HEK293T (cell line): ENCODE results near the gene ANKRD33B.

Source experiments
- CTCF ChIA-PET: fragments of 350-600 bp; formaldehyde crosslinking; extraction: SDS; loops from one replicate; lab custom pipeline; 2021; ENCODE audit warnings: antibody characterized with exemption, inconsistent platforms; lab: Yijun Ruan, JAX
- POLR2A ChIA-PET: fragments of 350-600 bp; formaldehyde crosslinking; extraction: SDS; loops from one replicate; lab custom pipeline; 2020; ENCODE audit warnings: antibody characterized with exemption, inconsistent platforms; lab: Yijun Ruan, JAX
- DNase-seq: peaks from one replicate; pipeline ENCODE4 v3.0.0; 2012; ENCODE audit warnings: mixed read lengths; ENCODE audit errors: extremely low spot score
- ARNT ChIP-seq: fragments of 450-650 bp; IDR thresholded peaks from 2 replicates; pipeline ENCODE4 v1.6.1; 2017; ENCODE audit warnings: mild to moderate bottlenecking
- BHLHE40 ChIP-seq: fragments of 450-650 bp; IDR thresholded peaks from 2 replicates; pipeline ENCODE4 v1.6.1; 2016; ENCODE audit warnings: mild to moderate bottlenecking, moderate library complexity, borderline replicate concordance
- CTBP1 ChIP-seq: fragments of 450-650 bp; IDR thresholded peaks from 2 replicates; pipeline ENCODE4 v1.6.1; 2016; ENCODE audit warnings: borderline replicate concordance
- ELF4 ChIP-seq: fragments of 450-650 bp; IDR thresholded peaks from 2 replicates; pipeline ENCODE4 v1.6.1; 2017; ENCODE audit warnings: antibody characterized with exemption
- FOXA1 ChIP-seq: fragments of 450-650 bp; IDR thresholded peaks from 2 replicates; pipeline ENCODE4 v1.6.1; 2016; ENCODE audit warnings: mild to moderate bottlenecking
- FOXK2 ChIP-seq: fragments of 450-650 bp; IDR thresholded peaks from 2 replicates; pipeline ENCODE4 v1.6.1; 2016; ENCODE audit warnings: mild to moderate bottlenecking
- FOXM1 ChIP-seq: fragments of 450-650 bp; IDR thresholded peaks from 2 replicates; pipeline ENCODE4 v1.6.1; 2017; ENCODE audit warnings: mild to moderate bottlenecking, borderline replicate concordance
- HDGF ChIP-seq: fragments of 450-650 bp; IDR thresholded peaks from 2 replicates; pipeline ENCODE4 v1.6.1; 2017; ENCODE audit warnings: antibody characterized with exemption, borderline replicate concordance
- L3MBTL2 ChIP-seq: fragments of 450-650 bp; conservative IDR thresholded peaks from 2 replicates; pipeline ENCODE4 v1.6.1; 2016; ENCODE audit warnings: mild to moderate bottlenecking
- LEF1 ChIP-seq: fragments of 450-650 bp; IDR thresholded peaks from 2 replicates; pipeline ENCODE4 v1.6.1; 2017; ENCODE audit warnings: mild to moderate bottlenecking, borderline replicate concordance
- NFRKB ChIP-seq: fragments of 450-650 bp; IDR thresholded peaks from 2 replicates; pipeline ENCODE4 v1.6.1; 2016; ENCODE audit warnings: mild to moderate bottlenecking, moderate library complexity
- PKNOX1 ChIP-seq: fragments of 450-650 bp; IDR thresholded peaks from 2 replicates; pipeline ENCODE4 v1.6.1; 2016
- SP1 ChIP-seq: fragments of 450-650 bp; IDR thresholded peaks from 2 replicates; pipeline ENCODE4 v1.6.1; 2017
- SUZ12 ChIP-seq: fragments of 450-650 bp; IDR thresholded peaks from 2 replicates; pipeline ENCODE4 v1.6.1; 2016; ENCODE audit warnings: mild to moderate bottlenecking
- TARDBP ChIP-seq: fragments of 450-650 bp; IDR thresholded peaks from 2 replicates; pipeline ENCODE4 v1.6.1; 2016
- ZNF384 ChIP-seq: fragments of 450-650 bp; IDR thresholded peaks from 2 replicates; pipeline ENCODE4 v1.6.1; 2016

The ANKRD33B gene

GRCh38 chr5:10556289-10556807, 7.5 kb upstream of the ANKRD33B start:
- TF ChIP-seq L3MBTL2 (no peak), FOXK2 (no peak), TARDBP (no peak), ZNF384 (no peak), FOXM1 (no peak), PKNOX1 (no peak), LEF1 (no peak), BHLHE40 (no peak), CTBP1 (no peak), SUZ12 (no peak), SP1 (no peak), ELF4 (no peak), ARNT (no peak), NFRKB (no peak), FOXA1 (no peak), HDGF (no peak)
- ChIA-PET CTCF (interaction anchor here (0.6 kb wide), 1 partner anchor 71 kb away, joined by 3 read pairs; no protein-coding TSS in a partner anchor), POLR2A (no interaction called here)
- no peak for DNase-seq

- DNase-seq = no peak
- POLR2A ChIA-PET = interaction anchor here (0.8 kb wide), 1 partner anchor 11 kb away, joined by 5 read pairs; no protein-coding TSS in a partner anchor
- TF ChIP-seq LEF1 = no peak
- CTCF ChIA-PET = no interaction called here
Observed at GRCh38 chr5:10556893-10557746, 6.8 kb upstream of the ANKRD33B start.

- ChIA-PET POLR2A (interaction anchor here (0.7 to 1.4 kb wide), 2 partner anchors 8 to 25 kb away, joined by 3 to 6 read pairs; no protein-coding TSS in a partner anchor), CTCF (interaction anchor here (1.0 to 1.5 kb wide), 3 partner anchors 10 to 107 kb away, joined by 3 to 7 read pairs (median 4); no protein-coding TSS in a partner anchor)
- no peak for DNase-seq
- no peak for TF ChIP-seq L3MBTL2
- no peak for TF ChIP-seq HDGF
- no peak for TF ChIP-seq BHLHE40
- no peak for TF ChIP-seq SP1
- TF ChIP-seq PKNOX1 = no peak
- TF ChIP-seq ZNF384 = no peak
- TF ChIP-seq NFRKB = no peak
- no peak for TF ChIP-seq ARNT
- TF ChIP-seq FOXM1 = no peak
- TF ChIP-seq FOXK2 = no peak
- TF ChIP-seq TARDBP = no peak
- no peak for TF ChIP-seq CTBP1
- no peak for TF ChIP-seq ELF4
- no peak for TF ChIP-seq FOXA1
- no peak for TF ChIP-seq LEF1
- TF ChIP-seq SUZ12 = no peak
Observed at GRCh38 chr5:10559151-10559550, 4.7 kb upstream of the ANKRD33B start.

GRCh38 chr5:10559871-10560270, 4.0 kb upstream of the ANKRD33B start:
- DNase-seq = no peak
- TF ChIP-seq CTBP1 (no peak), FOXA1 (no peak), PKNOX1 (no peak), FOXM1 (no peak), ARNT (no peak), TARDBP (no peak), LEF1 (no peak), ZNF384 (no peak), SUZ12 (no peak), ELF4 (no peak), BHLHE40 (no peak), L3MBTL2 (no peak), NFRKB (no peak), SP1 (no peak)
- ChIA-PET POLR2A (interaction anchor here (1.4 kb wide), 2 partner anchors 8 to 48 kb away, joined by 3 to 6 read pairs; no protein-coding TSS in a partner anchor), CTCF (interaction anchor here (1.0 to 1.5 kb wide), 3 partner anchors 10 to 107 kb away, joined by 3 to 7 read pairs (median 4); no protein-coding TSS in a partner anchor)

- ChIA-PET CTCF (no interaction called here), POLR2A (no interaction called here)
- DNase-seq = no peak
- no peak for TF ChIP-seq FOXA1
- TF ChIP-seq FOXM1 = no peak
- TF ChIP-seq PKNOX1 = no peak
- TF ChIP-seq ELF4 = no peak
- no peak for TF ChIP-seq HDGF
- no peak for TF ChIP-seq SUZ12
- no peak for TF ChIP-seq ZNF384
- TF ChIP-seq BHLHE40 = no peak
- TF ChIP-seq ARNT = no peak
- TF ChIP-seq FOXK2 = no peak
Observed at GRCh38 chr5:10562201-10563109, 1.4 kb upstream of the ANKRD33B start.
